HepG2 (cell line): Measurements from ENCODE around the gene UBE2D4. TPM values are rescaled to one million over a fixed set of nuclear protein-coding genes. Genes with fewer than 3 reads are reported as not detected.

Experiments used
- ARID2 ChIP-seq: sonication (generic); formaldehyde crosslinking; IDR thresholded peaks from 2 replicates; pipeline ENCODE4 v1.8.1; 2022; ENCODE audit warnings: mild to moderate bottlenecking, missing genetic modification reagents, borderline replicate concordance
- FOXA3 ChIP-seq: IDR thresholded peaks from 2 replicates; pipeline ENCODE4 v1.6.1; 2016; ENCODE audit warnings: missing genetic modification reagents, missing compliant biosample characterization
- LCORL ChIP-seq, 2 experiments: fragments of 450-650 bp in 1 of 2; sonication (generic) in 1 of 2; formaldehyde crosslinking in 1 of 2; IDR thresholded peaks; 2 replicates each; pipeline versions ENCODE4 v1.5.0 to v1.6.1; 2017 to 2020; ENCODE audit warnings: antibody characterized with exemption in 1 of 2, missing genetic modification reagents in 1 of 2
- MTA3 ChIP-seq: sonication (generic); formaldehyde crosslinking; IDR thresholded peaks from 2 replicates; pipeline ENCODE4 v1.4.0; 2020; ENCODE audit warnings: missing genetic modification reagents
- TBX2 ChIP-seq: sonication (generic); formaldehyde crosslinking; IDR thresholded peaks from 2 replicates; pipeline ENCODE4 v1.5.0; 2020; ENCODE audit warnings: missing genetic modification reagents, mild to moderate bottlenecking, borderline replicate concordance
- YEATS2 ChIP-seq: sonication (generic); formaldehyde crosslinking; IDR thresholded peaks from 2 replicates; pipeline ENCODE4 v1.4.0; 2020; ENCODE audit warnings: missing genetic modification reagents, borderline replicate concordance
- ZBTB8A ChIP-seq: sonication (generic); formaldehyde crosslinking; IDR thresholded peaks from 2 replicates; pipeline ENCODE4 v1.4.0; 2020; ENCODE audit warnings: mild to moderate bottlenecking, low read depth, missing genetic modification reagents, borderline replicate concordance
- ZFP41 ChIP-seq: sonication (generic); formaldehyde crosslinking; IDR thresholded peaks from 2 replicates; pipeline ENCODE4 v1.4.0; 2020; ENCODE audit warnings: mild to moderate bottlenecking, missing genetic modification reagents, borderline replicate concordance
- ZFYVE20 ChIP-seq: sonication (generic); formaldehyde crosslinking; IDR thresholded peaks from 2 replicates; pipeline ENCODE4 v1.8.0; 2023; ENCODE audit warnings: low read depth, mild to moderate bottlenecking, moderate library complexity, missing genetic modification reagents, borderline replicate concordance
- ZNF10 ChIP-seq: sonication (generic); formaldehyde crosslinking; IDR thresholded peaks from 2 replicates; pipeline ENCODE4 v1.4.0; 2020; ENCODE audit warnings: mild to moderate bottlenecking, low read depth, missing genetic modification reagents, borderline replicate concordance
- ZNF143 ChIP-seq: sonication (generic); formaldehyde crosslinking; IDR thresholded peaks from 2 replicates; pipeline ENCODE4 v1.4.0; 2020; ENCODE audit warnings: missing genetic modification reagents
- ZNF44 ChIP-seq: sonication (generic); formaldehyde crosslinking; IDR thresholded peaks from 2 replicates; pipeline ENCODE4 v1.5.1; 2020; ENCODE audit warnings: mild to moderate bottlenecking, missing genetic modification reagents
- ZNF773 ChIP-seq: sonication (generic); formaldehyde crosslinking; IDR thresholded peaks from 2 replicates; pipeline ENCODE4 v1.4.0; 2020; ENCODE audit warnings: missing genetic modification reagents, borderline replicate concordance
- polyA plus RNA-seq, 8 experiments: library from polyadenylated mRNA; depleted of rRNA in 3 of 8; stranded (reverse) in 7 of 8; unstranded in 1 of 8; fragments of >200 nt; fragmentation: Illumina TruSeq in 4 of 8; extraction: Trizol in 4 of 8; gene quantifications; 2 replicates each; pipeline versions ENCODE4 v1.2.1 to v1.2.3, GENCODE V29; 2011 to 2016; ENCODE audit warnings: low read depth in 4 of 8, missing spikeins in 1 of 8, mixed read lengths in 1 of 8; ENCODE audit not compliant: insufficient read depth in 1 of 8
- total RNA-seq, 5 experiments: library from RNA; depleted of rRNA; stranded (reverse); fragments of >200 nt; fragmentation: Illumina TruSeq; extraction: Trizol; gene quantifications; 2 replicates each; pipeline ENCODE4 v1.2.3, GENCODE V29; 2016; ENCODE audit warnings: low read depth in 1 of 5
- TF ChIP-seq, protein P1 (sequence below): sonication (generic); formaldehyde crosslinking; conservative IDR thresholded peaks from 2 replicates; pipeline ENCODE4 v1.4.0; 2020; ENCODE audit warnings: missing genetic modification reagents
- TF ChIP-seq, protein P2 (sequence below): sonication (generic); formaldehyde crosslinking; IDR thresholded peaks from 2 replicates; pipeline ENCODE4 v1.9.0; 2021; ENCODE audit warnings: missing genetic modification reagents, borderline replicate concordance
- TF ChIP-seq, protein P3 (sequence below): sonication (generic); formaldehyde crosslinking; IDR thresholded peaks from 2 replicates; pipeline ENCODE4 v1.5.1; 2020; ENCODE audit warnings: mild to moderate bottlenecking, missing genetic modification reagents, borderline replicate concordance
- TF ChIP-seq, protein P4 (sequence below): sonication (generic); formaldehyde crosslinking; conservative IDR thresholded peaks from 2 replicates; pipeline ENCODE4 v1.4.0; 2020; ENCODE audit warnings: missing genetic modification reagents
- TF ChIP-seq, protein P5 (sequence below): IDR thresholded peaks from 2 replicates; pipeline ENCODE4 v1.6.1; 2016; ENCODE audit warnings: missing compliant biosample characterization, missing genetic modification reagents, borderline replicate concordance
- TF ChIP-seq, protein P6 (sequence below): sonication (generic); formaldehyde crosslinking; IDR thresholded peaks from 2 replicates; pipeline ENCODE4 v1.8.0; 2023; ENCODE audit warnings: mild to moderate bottlenecking, missing genetic modification reagents

UBE2D4 gene
- total and polyA plus RNA-seq, 2 of the 13 experiments (the other 11 are each of a cell fraction or from before 2014, with no cell fraction given), result 9.9 to 16.0 TPM

DNA sequence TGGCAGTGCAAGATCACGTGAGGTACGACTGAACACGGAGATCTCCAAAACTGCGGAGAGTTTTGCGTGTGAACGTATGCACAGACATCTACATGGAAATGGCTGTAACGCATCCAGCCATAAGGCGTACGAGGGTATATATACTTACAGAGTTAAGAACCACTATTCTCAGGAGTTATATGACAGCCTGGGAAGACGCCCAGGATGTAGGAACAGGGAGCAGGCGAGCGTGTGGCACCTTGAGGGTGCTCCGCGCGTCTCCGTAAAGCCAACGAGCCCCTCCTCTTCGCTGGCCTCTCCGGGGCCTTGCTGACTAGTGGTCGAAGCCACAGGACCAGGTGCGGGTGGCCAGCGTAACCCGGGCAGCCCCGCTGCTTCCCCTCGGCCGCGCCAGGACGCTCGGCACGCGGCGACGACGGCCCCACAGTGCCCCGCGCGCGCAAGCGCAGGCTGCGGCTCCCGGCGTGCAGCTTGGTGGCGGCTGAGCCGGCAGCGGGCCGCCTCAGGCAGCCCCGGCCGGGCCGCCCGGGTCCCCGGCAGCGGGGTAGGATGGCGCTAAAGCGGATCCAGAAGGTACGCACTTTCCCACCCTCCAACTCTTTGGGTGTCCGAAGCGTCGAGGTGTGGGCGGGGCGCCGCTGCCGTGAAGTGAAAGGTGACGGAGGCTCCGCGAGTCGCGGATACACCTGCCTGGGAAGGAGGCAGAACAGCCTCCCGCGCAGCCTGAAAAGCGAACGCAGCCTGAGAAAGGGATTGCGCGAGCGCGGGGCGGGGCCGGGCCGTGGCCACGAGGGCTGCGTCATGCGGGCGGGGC, at the start of gene UBE2D4 (continued):
- TF ChIP-seq, protein P1, sequence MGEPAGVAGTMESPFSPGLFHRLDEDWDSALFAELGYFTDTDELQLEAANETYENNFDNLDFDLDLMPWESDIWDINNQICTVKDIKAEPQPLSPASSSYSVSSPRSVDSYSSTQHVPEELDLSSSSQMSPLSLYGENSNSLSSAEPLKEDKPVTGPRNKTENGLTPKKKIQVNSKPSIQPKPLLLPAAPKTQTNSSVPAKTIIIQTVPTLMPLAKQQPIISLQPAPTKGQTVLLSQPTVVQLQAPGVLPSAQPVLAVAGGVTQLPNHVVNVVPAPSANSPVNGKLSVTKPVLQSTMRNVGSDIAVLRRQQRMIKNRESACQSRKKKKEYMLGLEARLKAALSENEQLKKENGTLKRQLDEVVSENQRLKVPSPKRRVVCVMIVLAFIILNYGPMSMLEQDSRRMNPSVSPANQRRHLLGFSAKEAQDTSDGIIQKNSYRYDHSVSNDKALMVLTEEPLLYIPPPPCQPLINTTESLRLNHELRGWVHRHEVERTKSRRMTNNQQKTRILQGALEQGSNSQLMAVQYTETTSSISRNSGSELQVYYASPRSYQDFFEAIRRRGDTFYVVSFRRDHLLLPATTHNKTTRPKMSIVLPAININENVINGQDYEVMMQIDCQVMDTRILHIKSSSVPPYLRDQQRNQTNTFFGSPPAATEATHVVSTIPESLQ (CRISPR knock-in tag), result no peak
- TF ChIP-seq, protein P2, sequence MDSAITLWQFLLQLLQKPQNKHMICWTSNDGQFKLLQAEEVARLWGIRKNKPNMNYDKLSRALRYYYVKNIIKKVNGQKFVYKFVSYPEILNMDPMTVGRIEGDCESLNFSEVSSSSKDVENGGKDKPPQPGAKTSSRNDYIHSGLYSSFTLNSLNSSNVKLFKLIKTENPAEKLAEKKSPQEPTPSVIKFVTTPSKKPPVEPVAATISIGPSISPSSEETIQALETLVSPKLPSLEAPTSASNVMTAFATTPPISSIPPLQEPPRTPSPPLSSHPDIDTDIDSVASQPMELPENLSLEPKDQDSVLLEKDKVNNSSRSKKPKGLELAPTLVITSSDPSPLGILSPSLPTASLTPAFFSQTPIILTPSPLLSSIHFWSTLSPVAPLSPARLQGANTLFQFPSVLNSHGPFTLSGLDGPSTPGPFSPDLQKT (CRISPR knock-in tag), result no peak
- peak; percentile 10; the same call in 1 of the 2 replicates for TF ChIP-seq ZBTB8A (CRISPR knock-in tag)
- TF ChIP-seq ZNF44 (CRISPR knock-in tag), result peak; percentile 83; the same call in 1 of the 2 replicates
- peak; percentile 82; the same call in 1 of the 2 replicates for TF ChIP-seq YEATS2
- TF ChIP-seq, protein P3, sequence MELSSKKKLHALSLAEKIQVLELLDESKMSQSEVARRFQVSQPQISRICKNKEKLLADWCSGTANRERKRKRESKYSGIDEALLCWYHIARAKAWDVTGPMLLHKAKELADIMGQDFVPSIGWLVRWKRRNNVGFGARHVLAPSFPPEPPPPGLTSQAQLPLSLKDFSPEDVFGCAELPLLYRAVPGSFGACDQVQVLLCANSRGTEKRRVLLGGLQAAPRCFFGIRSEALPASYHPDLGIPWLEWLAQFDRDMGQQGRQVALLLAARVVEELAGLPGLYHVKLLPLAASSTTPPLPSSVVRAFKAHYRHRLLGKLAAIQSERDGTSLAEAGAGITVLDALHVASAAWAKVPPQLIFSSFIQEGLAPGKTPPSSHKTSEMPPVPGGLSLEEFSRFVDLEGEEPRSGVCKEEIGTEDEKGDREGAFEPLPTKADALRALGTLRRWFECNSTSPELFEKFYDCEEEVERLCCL (CRISPR knock-in tag), result no peak
- TF ChIP-seq MTA3 (CRISPR knock-in tag), result no peak
- no peak for TF ChIP-seq LCORL (IDR thresholded peaks at IDR 0.05)
- peak; percentile 46; the same call in 1 of the 2 replicates for TF ChIP-seq LCORL (CRISPR knock-in tag; IDR thresholded peaks at IDR 0.05)
- TF ChIP-seq ZFYVE20, result peak; percentile 73
- TF ChIP-seq, protein P4, sequence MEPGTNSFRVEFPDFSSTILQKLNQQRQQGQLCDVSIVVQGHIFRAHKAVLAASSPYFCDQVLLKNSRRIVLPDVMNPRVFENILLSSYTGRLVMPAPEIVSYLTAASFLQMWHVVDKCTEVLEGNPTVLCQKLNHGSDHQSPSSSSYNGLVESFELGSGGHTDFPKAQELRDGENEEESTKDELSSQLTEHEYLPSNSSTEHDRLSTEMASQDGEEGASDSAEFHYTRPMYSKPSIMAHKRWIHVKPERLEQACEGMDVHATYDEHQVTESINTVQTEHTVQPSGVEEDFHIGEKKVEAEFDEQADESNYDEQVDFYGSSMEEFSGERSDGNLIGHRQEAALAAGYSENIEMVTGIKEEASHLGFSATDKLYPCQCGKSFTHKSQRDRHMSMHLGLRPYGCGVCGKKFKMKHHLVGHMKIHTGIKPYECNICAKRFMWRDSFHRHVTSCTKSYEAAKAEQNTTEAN (CRISPR knock-in tag), result peak; percentile 87
- TF ChIP-seq ZNF10 (CRISPR knock-in tag), result no peak
- TF ChIP-seq ARID2 (CRISPR knock-in tag), result peak; percentile 87; the same call in 1 of the 2 replicates
- TF ChIP-seq TBX2 (CRISPR knock-in tag), result peak; percentile 90
- peak; percentile 35 for TF ChIP-seq FOXA3
- peak; percentile 84 for TF ChIP-seq ZNF143 (CRISPR knock-in tag)
- TF ChIP-seq, protein P5, sequence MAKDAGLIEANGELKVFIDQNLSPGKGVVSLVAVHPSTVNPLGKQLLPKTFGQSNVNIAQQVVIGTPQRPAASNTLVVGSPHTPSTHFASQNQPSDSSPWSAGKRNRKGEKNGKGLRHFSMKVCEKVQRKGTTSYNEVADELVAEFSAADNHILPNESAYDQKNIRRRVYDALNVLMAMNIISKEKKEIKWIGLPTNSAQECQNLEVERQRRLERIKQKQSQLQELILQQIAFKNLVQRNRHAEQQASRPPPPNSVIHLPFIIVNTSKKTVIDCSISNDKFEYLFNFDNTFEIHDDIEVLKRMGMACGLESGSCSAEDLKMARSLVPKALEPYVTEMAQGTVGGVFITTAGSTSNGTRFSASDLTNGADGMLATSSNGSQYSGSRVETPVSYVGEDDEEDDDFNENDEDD (CRISPR knock-in tag), result peak; percentile 85
- no peak; the same call in 1 of the 2 replicates for TF ChIP-seq ZFP41
- TF ChIP-seq ZNF773 (CRISPR knock-in tag), result peak; percentile 89; the same call in 1 of the 2 replicates
- TF ChIP-seq, protein P6, sequence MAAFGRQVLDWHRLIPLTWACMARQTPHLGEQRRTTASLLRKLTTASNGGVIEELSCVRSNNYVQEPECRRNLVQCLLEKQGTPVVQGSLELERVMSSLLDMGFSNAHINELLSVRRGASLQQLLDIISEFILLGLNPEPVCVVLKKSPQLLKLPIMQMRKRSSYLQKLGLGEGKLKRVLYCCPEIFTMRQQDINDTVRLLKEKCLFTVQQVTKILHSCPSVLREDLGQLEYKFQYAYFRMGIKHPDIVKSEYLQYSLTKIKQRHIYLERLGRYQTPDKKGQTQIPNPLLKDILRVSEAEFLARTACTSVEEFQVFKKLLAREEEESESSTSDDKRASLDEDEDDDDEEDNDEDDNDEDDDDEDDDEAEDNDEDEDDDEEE (CRISPR knock-in tag), result peak; percentile 80
